ENCODE results near the gene EEF1G.

- no peak for TF ChIP-seq GATA2 (IDR thresholded peaks at IDR 0.05; ENCODE audit: low read depth, low read length)
- no peak for TF ChIP-seq GATA3 (IDR thresholded peaks at IDR 0.05; ENCODE audit: low read depth, low read length)
These were observed 8.4 kb downstream of the EEF1G start for GRCh38 chr11:62565100-62565802.

All from SH-SY5Y (cell line).